DND-41 (cell line): ENCODE data around the gene WEE1.

Source experiments
- CTCF ChIP-seq: IDR thresholded peaks from 2 replicates; pipeline ENCODE4 v1.5.1; 2012; ENCODE audit warnings: borderline replicate concordance, low read length, moderate library complexity, mild to moderate bottlenecking; ENCODE audit not compliant: poor library complexity, severe bottlenecking; ENCODE audit errors: extremely low read depth
- EZH2 ChIP-seq: IDR thresholded peaks from 3 replicates; pipeline ENCODE4 v1.6.1; 2012; ENCODE audit warnings: borderline replicate concordance, low read depth, mild to moderate bottlenecking, moderate library complexity, low read length, inconsistent platforms; ENCODE audit not compliant: severe bottlenecking

GRCh38 chr11:9600644-9601036, 27.2 kb downstream of the WEE1 start:
- no peak for TF ChIP-seq CTCF
- TF ChIP-seq EZH2 = no peak
